BLaER1 (cell line): Measurements from ENCODE around the gene BRPF1.

Experiments used
- H3K27ac ChIP-seq: shearing (Covaris generic); formaldehyde crosslinking; 2 replicates; pipeline ENCODE4 v1.8.1; 2022
- H3K27me3 ChIP-seq: shearing (Covaris generic); formaldehyde crosslinking; 2 replicates; pipeline ENCODE4 v1.8.1; 2022
- H3K36me3 ChIP-seq: shearing (Covaris generic); formaldehyde crosslinking; 2 replicates; pipeline ENCODE4 v1.8.1; 2022
- H3K4me1 ChIP-seq: shearing (Covaris generic); formaldehyde crosslinking; 2 replicates; pipeline ENCODE4 v1.8.1; 2022
- H3K4me2 ChIP-seq: shearing (Covaris generic); formaldehyde crosslinking; 2 replicates; pipeline ENCODE4 v1.8.1; 2022
- H3K4me3 ChIP-seq: shearing (Covaris generic); formaldehyde crosslinking; 2 replicates; pipeline ENCODE4 v1.8.1; 2022
- H3K9ac ChIP-seq: shearing (Covaris generic); formaldehyde crosslinking; 2 replicates; pipeline ENCODE4 v1.8.1; 2022
- H3K9me3 ChIP-seq: shearing (Covaris generic); formaldehyde crosslinking; 2 replicates; pipeline ENCODE4 v1.8.1; 2022
- H4K20me1 ChIP-seq: shearing (Covaris generic); formaldehyde crosslinking; 2 replicates; pipeline ENCODE4 v1.8.1; 2022
- Cebpa-rat ChIP-seq: shearing (Covaris generic); IDR thresholded peaks from 2 replicates; pipeline ENCODE4 v1.8.1; 2022

BRPF1 gene

DNA sequence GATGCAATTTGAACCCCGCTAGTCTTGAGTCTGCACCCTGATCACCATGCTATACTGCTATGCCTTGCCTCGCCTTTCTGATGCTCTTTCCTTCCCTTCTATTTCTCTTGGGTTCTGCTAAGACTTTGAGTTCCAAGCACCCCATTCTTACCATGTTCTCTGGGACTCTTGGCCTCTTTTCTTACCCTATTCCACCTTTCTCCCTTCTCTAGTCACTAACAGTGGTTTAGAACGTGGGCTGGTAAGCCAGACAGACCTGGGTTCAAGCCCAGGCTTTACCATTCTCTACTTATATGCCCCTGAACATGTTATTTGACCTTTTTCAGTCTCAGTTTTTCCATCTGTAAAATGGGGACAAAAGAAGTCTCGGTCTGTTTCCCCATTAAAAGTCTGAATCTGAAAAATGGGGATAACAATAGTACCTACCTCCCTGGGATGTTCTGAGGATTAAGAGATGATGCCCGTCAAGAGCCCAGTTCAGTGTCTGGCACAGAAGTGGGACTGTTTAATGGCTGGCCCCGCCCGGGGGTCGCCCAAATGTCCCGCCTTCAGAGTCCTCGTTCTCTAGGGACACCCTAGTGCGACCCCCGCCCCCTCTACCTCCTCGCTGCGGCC lies 60.4 kb downstream of the BRPF1 start:
- peak overlapping the region; percentile 98 for H3K4me3 ChIP-seq
- no peaks in the 10 kb centered on the region for H3K9me3 ChIP-seq
- no peaks in the 10 kb centered on the region for H3K27me3 ChIP-seq
- peaks cover 48% of the 10 kb centered on the region for H3K36me3 ChIP-seq
- H3K27ac ChIP-seq, result peak overlapping the region; percentile 99
- H3K4me2 ChIP-seq, result peak overlapping the region; percentile 72
- peaks cover 37% of the 10 kb centered on the region for H3K4me1 ChIP-seq
- H3K9ac ChIP-seq, result peak overlapping the region; percentile 98
- H4K20me1 ChIP-seq, result peaks cover 38% of the 10 kb centered on the region
- no peak for TF ChIP-seq Cebpa-rat

DNA sequence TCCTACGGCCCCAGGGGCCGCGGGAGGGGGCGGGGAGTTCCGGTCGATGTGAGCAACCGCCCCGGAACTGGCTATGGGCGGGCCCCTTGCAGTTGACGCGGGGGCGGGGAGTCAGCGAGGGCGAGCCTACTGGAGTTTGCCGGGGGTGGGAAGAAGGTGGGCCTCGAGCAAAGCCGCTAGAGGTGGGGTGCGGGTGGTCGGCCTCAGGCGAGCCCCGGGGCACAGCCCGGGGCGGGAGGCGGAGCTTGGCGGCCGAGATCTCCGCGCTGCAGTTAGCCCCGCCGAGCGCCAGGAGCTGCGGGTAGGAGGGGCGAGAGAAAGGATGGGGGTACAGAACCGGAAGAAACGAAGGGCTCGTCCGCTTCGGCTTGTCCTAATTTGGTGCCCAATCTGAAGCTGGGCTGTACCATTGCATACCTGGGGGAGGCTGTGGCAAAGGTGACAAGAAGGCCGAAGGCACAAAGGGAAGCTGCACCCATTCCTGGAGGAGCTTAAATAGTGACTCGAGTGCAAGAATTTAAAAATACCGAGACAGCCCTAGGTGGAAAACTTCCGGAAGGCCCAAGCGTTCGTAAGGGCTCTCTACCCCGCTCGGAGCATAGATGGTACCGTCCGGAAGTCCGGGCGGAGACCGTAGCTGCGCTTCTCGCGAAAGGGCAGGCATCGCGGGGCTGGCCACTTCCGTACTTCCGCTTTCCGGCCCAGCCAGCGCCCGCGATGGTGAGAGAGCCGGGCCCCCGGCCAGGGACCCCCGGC lies 61.0 kb downstream of the BRPF1 start, which contains the start of the genes ARPC4 and TADA3:
Gene ARPC4, plus strand, starts transcription at position 678 of the 756 bp plus-strand sequence. Its CDS starts 40 bp downstream, at position 718.
Gene TADA3, minus strand, starts transcription at position 69 of the 756 bp plus-strand sequence. CDS start 1,007 bp downstream, outside the sequence.
- peak within 1 kb of the TSS; percentile 99 for H3K27ac ChIP-seq

DNA sequence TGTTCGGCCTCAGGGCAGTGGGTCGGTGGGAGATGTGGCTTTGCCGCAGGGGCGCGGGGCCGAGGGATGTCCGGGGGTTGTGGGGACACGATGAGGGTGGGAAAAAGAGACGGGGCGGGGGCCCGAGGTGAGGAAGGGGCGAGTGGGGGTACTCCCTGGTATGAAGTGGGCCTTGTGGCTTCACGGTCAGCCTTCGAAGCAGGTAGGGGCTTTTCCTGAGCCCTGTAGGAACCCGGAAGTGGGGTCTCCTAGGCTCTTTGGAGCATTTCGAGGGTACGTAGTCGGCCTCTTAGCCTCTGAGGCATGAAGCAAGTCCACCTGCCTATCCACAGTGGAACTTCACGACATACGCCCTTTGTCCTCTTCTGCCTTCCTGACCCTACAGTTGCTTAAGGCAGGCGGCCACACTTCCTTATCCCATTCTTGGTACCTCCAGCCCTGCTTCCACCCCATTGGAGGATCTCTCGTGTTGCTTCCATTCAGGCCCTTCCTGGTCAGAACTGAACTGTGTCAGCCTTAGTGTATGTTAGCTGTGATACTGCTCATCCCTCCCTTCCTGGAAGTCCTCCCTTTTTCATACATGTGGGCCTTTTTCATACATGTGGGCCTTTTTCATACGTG lies 61.7 kb downstream of the BRPF1 start:
- TF ChIP-seq Cebpa-rat, result no peak
- no peaks in the 10 kb centered on the region for H3K9me3 ChIP-seq
- H3K27me3 ChIP-seq, result no peaks in the 10 kb centered on the region
- H3K36me3 ChIP-seq, result peaks cover 56% of the 10 kb centered on the region
- peak overlapping the region; percentile 98 for H3K4me3 ChIP-seq
- peaks cover 51% of the 10 kb centered on the region for H4K20me1 ChIP-seq
- peak overlapping the region; percentile 99 for H3K27ac ChIP-seq
- H3K4me2 ChIP-seq, result peak overlapping the region; percentile 94
- H3K4me1 ChIP-seq, result peaks cover 37% of the 10 kb centered on the region
- H3K9ac ChIP-seq, result peak overlapping the region; percentile 98

More for the DNA sequence above, 61.0 kb downstream of the BRPF1 start, which contains the start of the genes ARPC4 and TADA3:
- Histone ChIP-seq H3K4me1 (peaks cover 37% of the 10 kb centered on the region), H3K4me2 (peak within 1 kb of the TSS; percentile 94), H3K27me3 (no peaks in the 10 kb centered on the region), H3K9ac (peak within 1 kb of the TSS; percentile 98), H3K36me3 (peaks cover 49% of the 10 kb centered on the region), H4K20me1 (peaks cover 44% of the 10 kb centered on the region), H3K4me3 (peak within 1 kb of the TSS; percentile 98), H3K9me3 (no peaks in the 10 kb centered on the region)
- no peak for TF ChIP-seq Cebpa-rat

- peaks cover 63% of the 10 kb centered on the region for H4K20me1 ChIP-seq
- H3K27ac ChIP-seq, result no peak overlapping the region
- H3K4me2 ChIP-seq, result peak overlapping the region; percentile 94
- no peak for TF ChIP-seq Cebpa-rat
- peaks cover 59% of the 10 kb centered on the region for H3K36me3 ChIP-seq
- H3K4me1 ChIP-seq, result peaks cover 37% of the 10 kb centered on the region
- H3K4me3 ChIP-seq, result peak overlapping the region; percentile 98; the same call in 1 of the 2 replicates
- peak overlapping the region; percentile 98 for H3K9ac ChIP-seq
- H3K27me3 ChIP-seq, result no peaks in the 10 kb centered on the region
- no peaks in the 10 kb centered on the region for H3K9me3 ChIP-seq
These were observed 62.9 kb downstream of the BRPF1 start for GRCh38 chr3:9794400-9794799.

DNA sequence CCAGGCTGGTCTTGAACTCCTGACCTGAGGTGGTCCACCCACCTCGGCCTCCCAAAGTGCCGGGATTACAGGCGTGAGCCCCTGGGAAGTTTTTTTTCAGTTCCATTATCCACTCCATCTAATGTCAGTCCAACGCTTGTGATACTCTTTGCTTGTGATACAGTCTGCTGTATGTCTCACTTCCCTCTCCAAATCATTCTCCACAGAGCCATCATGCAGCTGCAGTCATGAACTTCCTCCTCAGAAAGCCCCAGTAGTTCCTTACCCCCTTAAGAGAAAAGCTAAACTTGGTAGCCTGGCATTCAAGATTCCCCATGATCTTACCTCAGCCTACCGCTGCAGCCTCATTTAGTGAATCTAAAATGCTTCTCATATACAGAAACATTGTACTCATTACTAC lies 63.7 kb downstream of the BRPF1 start:
- no peaks in the 10 kb centered on the region for H3K27me3 ChIP-seq
- peaks cover 71% of the 10 kb centered on the region for H4K20me1 ChIP-seq
- no peak overlapping the region for H3K27ac ChIP-seq
- H3K4me2 ChIP-seq, result peak overlapping the region; percentile 94
- peaks cover 63% of the 10 kb centered on the region for H3K36me3 ChIP-seq
- no peak overlapping the region for H3K4me3 ChIP-seq
- peak overlapping the region; percentile 98; the same call in 1 of the 2 replicates for H3K9ac ChIP-seq
- no peak for TF ChIP-seq Cebpa-rat
- H3K9me3 ChIP-seq, result no peaks in the 10 kb centered on the region
- H3K4me1 ChIP-seq, result peaks cover 37% of the 10 kb centered on the region

DNA sequence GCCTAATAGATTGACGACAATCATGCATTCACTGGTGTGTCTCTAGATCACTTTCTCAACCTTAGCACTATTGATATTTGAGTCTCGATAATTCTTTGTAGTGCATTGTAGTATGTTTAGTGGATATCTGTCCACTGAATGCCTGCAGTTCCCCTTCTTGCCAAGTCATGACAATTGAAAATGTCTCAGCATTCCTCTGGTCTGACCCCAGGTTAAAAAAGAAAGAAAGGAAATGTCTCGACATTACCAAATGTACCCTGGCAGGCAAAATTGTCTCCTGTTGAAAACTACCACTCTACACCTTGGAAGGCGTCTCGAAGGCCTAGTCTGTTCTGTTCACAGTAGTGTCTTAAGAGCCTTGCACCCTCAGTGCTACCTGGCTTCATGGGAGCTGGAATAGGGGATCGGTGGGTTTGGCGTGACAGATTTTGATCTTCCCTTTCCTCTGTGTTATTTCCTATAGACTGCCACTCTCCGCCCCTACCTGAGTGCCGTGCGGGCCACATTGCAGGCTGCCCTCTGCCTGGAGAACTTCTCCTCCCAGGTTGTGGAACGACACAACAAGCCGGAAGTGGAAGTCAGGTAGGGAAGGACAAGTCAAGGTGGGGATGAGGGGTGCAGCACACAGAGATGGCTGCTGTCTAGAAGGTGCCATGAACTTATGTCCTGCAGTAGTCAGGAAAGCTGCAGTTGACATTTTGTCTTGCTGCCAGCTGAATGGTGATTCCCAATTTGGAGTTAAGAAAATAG lies 65.8 kb downstream of the BRPF1 start:
- H3K27ac ChIP-seq, result no peak overlapping the region
- peaks cover 82% of the 10 kb centered on the region for H3K36me3 ChIP-seq
- no peak overlapping the region for H3K9ac ChIP-seq
- H3K27me3 ChIP-seq, result no peaks in the 10 kb centered on the region
- H3K4me3 ChIP-seq, result no peak overlapping the region
- no peaks in the 10 kb centered on the region for H3K9me3 ChIP-seq
- H4K20me1 ChIP-seq, result peaks cover 82% of the 10 kb centered on the region
- peaks cover 20% of the 10 kb centered on the region for H3K4me1 ChIP-seq
- no peak overlapping the region for H3K4me2 ChIP-seq
- no peak for TF ChIP-seq Cebpa-rat
